ENCODE measurements around the gene PLEKHF1.

DNA sequence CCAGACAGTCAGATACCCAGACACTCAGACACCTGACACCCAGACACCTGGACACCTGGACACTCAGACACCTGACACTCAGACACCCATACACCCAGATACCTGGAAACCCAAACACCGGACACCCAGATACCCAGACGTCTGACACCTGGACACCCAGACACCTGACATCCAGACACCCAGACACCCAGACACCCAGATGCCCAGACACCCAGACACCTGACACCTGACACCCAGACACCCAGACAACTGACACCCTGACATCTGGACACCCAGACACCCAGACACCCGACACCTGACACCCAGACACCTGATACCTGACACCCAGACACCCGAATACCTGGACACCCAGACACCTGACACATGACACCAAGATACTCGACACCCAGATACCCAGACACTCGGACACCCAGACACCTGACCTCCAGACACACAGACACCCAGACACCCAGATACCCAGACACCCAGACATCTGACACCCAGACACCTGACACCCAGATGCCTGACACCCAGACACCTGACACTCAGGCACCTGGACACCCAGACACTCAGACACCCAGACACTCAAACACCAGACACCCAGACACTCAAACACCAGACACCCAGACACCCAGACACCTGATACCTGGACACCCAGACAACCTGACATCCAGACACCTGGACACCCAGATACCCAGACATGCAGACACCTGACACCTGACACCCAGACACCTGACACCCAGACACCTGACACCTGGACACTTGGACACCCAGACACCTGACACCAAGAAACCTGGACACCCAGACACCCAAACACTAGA is 30.7 kb downstream of the PLEKHF1 start:
- TF ChIP-seq, protein P1, sequence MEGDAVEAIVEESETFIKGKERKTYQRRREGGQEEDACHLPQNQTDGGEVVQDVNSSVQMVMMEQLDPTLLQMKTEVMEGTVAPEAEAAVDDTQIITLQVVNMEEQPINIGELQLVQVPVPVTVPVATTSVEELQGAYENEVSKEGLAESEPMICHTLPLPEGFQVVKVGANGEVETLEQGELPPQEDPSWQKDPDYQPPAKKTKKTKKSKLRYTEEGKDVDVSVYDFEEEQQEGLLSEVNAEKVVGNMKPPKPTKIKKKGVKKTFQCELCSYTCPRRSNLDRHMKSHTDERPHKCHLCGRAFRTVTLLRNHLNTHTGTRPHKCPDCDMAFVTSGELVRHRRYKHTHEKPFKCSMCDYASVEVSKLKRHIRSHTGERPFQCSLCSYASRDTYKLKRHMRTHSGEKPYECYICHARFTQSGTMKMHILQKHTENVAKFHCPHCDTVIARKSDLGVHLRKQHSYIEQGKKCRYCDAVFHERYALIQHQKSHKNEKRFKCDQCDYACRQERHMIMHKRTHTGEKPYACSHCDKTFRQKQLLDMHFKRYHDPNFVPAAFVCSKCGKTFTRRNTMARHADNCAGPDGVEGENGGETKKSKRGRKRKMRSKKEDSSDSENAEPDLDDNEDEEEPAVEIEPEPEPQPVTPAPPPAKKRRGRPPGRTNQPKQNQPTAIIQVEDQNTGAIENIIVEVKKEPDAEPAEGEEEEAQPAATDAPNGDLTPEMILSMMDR (IDR thresholded peaks at IDR 0.05): peak in 1 of 3 donors; percentile 55
- TF ChIP-seq POLR2A (IDR thresholded peaks at IDR 0.05): no peak

Measured in lower leg skin (tissue), 3 donors.